HepG2 (cell line): Measurements from ENCODE around the gene RSL1D1. TPM values are rescaled to one million over a fixed set of nuclear protein-coding genes. Genes with fewer than 3 reads are reported as not detected.
A peak's percentile ranks its signal among the peaks of the same experiment; 100 is the strongest.

Source experiments
- DR1 ChIP-seq: sonication (generic); formaldehyde crosslinking; IDR thresholded peaks from 2 replicates; pipeline ENCODE4 v1.8.0; 2021; ENCODE audit warnings: mild to moderate bottlenecking, missing genetic modification reagents, inconsistent platforms
- NFYC ChIP-seq: IDR thresholded peaks from 2 replicates; pipeline ENCODE4 v1.6.1; 2016; ENCODE audit warnings: missing genetic modification reagents, missing compliant biosample characterization
- NKX3-1 ChIP-seq: sonication (generic); formaldehyde crosslinking; IDR thresholded peaks from 2 replicates; pipeline ENCODE4 v1.5.0; 2020; ENCODE audit warnings: missing genetic modification reagents
- POLR2AphosphoS2 ChIP-seq: IDR thresholded peaks from 2 replicates; pipeline ENCODE4 v1.6.1; 2011; ENCODE audit warnings: low read depth, low read length, improper control_type of control experiment
- RNF219 ChIP-seq: sonication (generic); formaldehyde crosslinking; IDR thresholded peaks from 2 replicates; pipeline ENCODE4 v1.5.0; 2020; ENCODE audit warnings: mild to moderate bottlenecking, missing genetic modification reagents
- SIX1 ChIP-seq: sonication (generic); formaldehyde crosslinking; IDR thresholded peaks from 2 replicates; pipeline ENCODE4 v1.4.0; 2020; ENCODE audit warnings: missing genetic modification reagents, borderline replicate concordance
- SOX13 ChIP-seq, 3 experiments: fragments of 450-650 bp in 1 of 3; sonication (generic) in 1 of 3; formaldehyde crosslinking in 1 of 3; IDR thresholded peaks in 2 of 3; conservative IDR thresholded peaks in 1 of 3; 2 replicates each; pipeline versions ENCODE4 v1.5.0 to v1.6.1; 2016 to 2020; ENCODE audit warnings: antibody characterized with exemption in 1 of 3, mild to moderate bottlenecking in 1 of 3, missing compliant biosample characterization in 1 of 3, missing genetic modification reagents in 1 of 3, moderate library complexity in 1 of 3
- SP1 ChIP-seq, 2 experiments: fragments of 450-650 bp in 1 of 2; sonication (generic) in 1 of 2; formaldehyde crosslinking in 1 of 2; IDR thresholded peaks; 2 replicates each; pipeline versions ENCODE4 v1.4.0 to v1.6.1; 2016 to 2020; ENCODE audit warnings: missing genetic modification reagents in 1 of 2
- TFDP1 ChIP-seq: IDR thresholded peaks from 2 replicates; pipeline ENCODE4 v1.6.1; 2016; ENCODE audit warnings: missing compliant biosample characterization, missing genetic modification reagents, borderline replicate concordance
- TMF1 ChIP-seq: sonication (generic); formaldehyde crosslinking; IDR thresholded peaks from 2 replicates; pipeline ENCODE4 v1.8.1; 2022; ENCODE audit warnings: low read depth, missing genetic modification reagents
- U2AF2 ChIP-seq: fragments of 200-400 bp; formaldehyde crosslinking; IDR thresholded peaks from 2 replicates; pipeline ENCODE4 v1.6.1; 2017; ENCODE audit warnings: low read depth, mild to moderate bottlenecking, low read length
- ZBTB2 ChIP-seq: sonication (generic); formaldehyde crosslinking; IDR thresholded peaks from 2 replicates; pipeline ENCODE4 v1.8.0; 2022; ENCODE audit warnings: low read depth, missing genetic modification reagents
- ZBTB7A ChIP-seq: sonication (generic); formaldehyde crosslinking; IDR thresholded peaks from 2 replicates; pipeline ENCODE4 v1.8.0; 2022; ENCODE audit warnings: mild to moderate bottlenecking, missing genetic modification reagents
- ZFP37 ChIP-seq: sonication (generic); formaldehyde crosslinking; IDR thresholded peaks from 2 replicates; pipeline ENCODE4 v1.4.0; 2020; ENCODE audit warnings: missing genetic modification reagents, borderline replicate concordance
- ZFP62 ChIP-seq: sonication (generic); formaldehyde crosslinking; IDR thresholded peaks from 2 replicates; pipeline ENCODE4 v1.4.0; 2020; ENCODE audit warnings: missing genetic modification reagents
- ZFYVE20 ChIP-seq: sonication (generic); formaldehyde crosslinking; IDR thresholded peaks from 2 replicates; pipeline ENCODE4 v1.8.0; 2023; ENCODE audit warnings: low read depth, mild to moderate bottlenecking, moderate library complexity, missing genetic modification reagents, borderline replicate concordance
- ZNF180 ChIP-seq: sonication (generic); formaldehyde crosslinking; IDR thresholded peaks from 2 replicates; pipeline ENCODE4 v1.4.0; 2020; ENCODE audit warnings: low read depth, missing genetic modification reagents, borderline replicate concordance
- ZNF326 ChIP-seq: sonication (generic); formaldehyde crosslinking; IDR thresholded peaks from 2 replicates; pipeline ENCODE4 v1.4.0; 2020; ENCODE audit warnings: missing genetic modification reagents, borderline replicate concordance
- ZNF329 ChIP-seq: sonication (generic); formaldehyde crosslinking; IDR thresholded peaks from 2 replicates; pipeline ENCODE4 v1.9.0; 2021; ENCODE audit warnings: low read depth, mild to moderate bottlenecking, missing genetic modification reagents
- ZNF446 ChIP-seq: sonication (generic); formaldehyde crosslinking; IDR thresholded peaks from 2 replicates; pipeline ENCODE4 v1.5.0; 2020; ENCODE audit warnings: mild to moderate bottlenecking, missing genetic modification reagents
- ZNF460 ChIP-seq: sonication (generic); formaldehyde crosslinking; IDR thresholded peaks from 2 replicates; pipeline ENCODE4 v1.5.1; 2020; ENCODE audit warnings: missing genetic modification reagents, mild to moderate bottlenecking, borderline replicate concordance
- ZNF615 ChIP-seq: sonication (generic); formaldehyde crosslinking; IDR thresholded peaks from 2 replicates; pipeline ENCODE4 v1.5.0; 2020; ENCODE audit warnings: mild to moderate bottlenecking, missing genetic modification reagents, borderline replicate concordance
- ZNF674 ChIP-seq: sonication (generic); formaldehyde crosslinking; IDR thresholded peaks from 2 replicates; pipeline ENCODE4 v1.5.0; 2020; ENCODE audit warnings: low read depth, mild to moderate bottlenecking, missing genetic modification reagents
- ZNF839 ChIP-seq: sonication (generic); formaldehyde crosslinking; IDR thresholded peaks from 2 replicates; pipeline ENCODE4 v1.4.0; 2020; ENCODE audit warnings: missing genetic modification reagents, mild to moderate bottlenecking, borderline replicate concordance
- ZNF891 ChIP-seq: sonication (generic); formaldehyde crosslinking; IDR thresholded peaks from 2 replicates; pipeline ENCODE4 v1.5.0; 2020; ENCODE audit warnings: mild to moderate bottlenecking, missing genetic modification reagents
- polyA plus RNA-seq, 8 experiments: library from polyadenylated mRNA; depleted of rRNA in 3 of 8; stranded (reverse) in 7 of 8; unstranded in 1 of 8; fragments of >200 nt; fragmentation: Illumina TruSeq in 4 of 8; extraction: Trizol in 4 of 8; gene quantifications; 2 replicates each; pipeline versions ENCODE4 v1.2.1 to v1.2.3, GENCODE V29; 2011 to 2016; ENCODE audit warnings: low read depth in 4 of 8, missing spikeins in 1 of 8, mixed read lengths in 1 of 8; ENCODE audit not compliant: insufficient read depth in 1 of 8
- total RNA-seq, 5 experiments: library from RNA; depleted of rRNA; stranded (reverse); fragments of >200 nt; fragmentation: Illumina TruSeq; extraction: Trizol; gene quantifications; 2 replicates each; pipeline ENCODE4 v1.2.3, GENCODE V29; 2016; ENCODE audit warnings: low read depth in 1 of 5
- TF ChIP-seq, protein P1 (sequence below): sonication (generic); formaldehyde crosslinking; IDR thresholded peaks from 2 replicates; pipeline ENCODE4 v1.4.0; 2020; ENCODE audit warnings: missing genetic modification reagents

RSL1D1 gene
- total and polyA plus RNA-seq, 2 of the 13 experiments (the other 11 are each of a cell fraction or from before 2014, with no cell fraction given), result 187 to 343 TPM

- TF ChIP-seq ZFYVE20 (CRISPR knock-in tag) (no peak), POLR2AphosphoS2 (peak; percentile 12; the same call in 1 of the 2 replicates), TFDP1 (CRISPR knock-in tag) (no peak), ZNF615 (no peak), ZFP37 (CRISPR knock-in tag) (no peak), ZNF839 (no peak), DR1 (CRISPR knock-in tag) (no peak), TMF1 (CRISPR knock-in tag) (no peak), ZNF446 (no peak), U2AF2 (no peak), ZBTB2 (CRISPR knock-in tag) (no peak), ZNF674 (no peak), ZNF891 (CRISPR knock-in tag) (no peak), NFYC (CRISPR knock-in tag) (no peak), ZNF326 (CRISPR knock-in tag) (no peak), SIX1 (no peak), SP1 (IDR thresholded peaks at IDR 0.05) (no peak), SP1 (CRISPR knock-in tag; IDR thresholded peaks at IDR 0.05) (no peak), SOX13 (IDR thresholded peaks at IDR 0.05) (no peak), SOX13 (CRISPR knock-in tag; conservative IDR thresholded peaks at IDR 0.05 in 1 of 2, IDR thresholded peaks at IDR 0.05 in 1 of 2) (no peak), NKX3-1 (CRISPR knock-in tag) (no peak), ZNF180 (CRISPR knock-in tag) (no peak), RNF219 (no peak), ZFP62 (CRISPR knock-in tag) (no peak), ZNF460 (CRISPR knock-in tag) (no peak), ZBTB7A (CRISPR knock-in tag) (no peak), ZNF329 (CRISPR knock-in tag) (no peak)
- TF ChIP-seq, protein P1, sequence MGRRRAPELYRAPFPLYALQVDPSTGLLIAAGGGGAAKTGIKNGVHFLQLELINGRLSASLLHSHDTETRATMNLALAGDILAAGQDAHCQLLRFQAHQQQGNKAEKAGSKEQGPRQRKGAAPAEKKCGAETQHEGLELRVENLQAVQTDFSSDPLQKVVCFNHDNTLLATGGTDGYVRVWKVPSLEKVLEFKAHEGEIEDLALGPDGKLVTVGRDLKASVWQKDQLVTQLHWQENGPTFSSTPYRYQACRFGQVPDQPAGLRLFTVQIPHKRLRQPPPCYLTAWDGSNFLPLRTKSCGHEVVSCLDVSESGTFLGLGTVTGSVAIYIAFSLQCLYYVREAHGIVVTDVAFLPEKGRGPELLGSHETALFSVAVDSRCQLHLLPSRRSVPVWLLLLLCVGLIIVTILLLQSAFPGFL (CRISPR knock-in tag), result no peak
Observed at GRCh38 chr16:11835309-11835708, 16.0 kb downstream of the RSL1D1 start (continued).
